Karpas-422 (cell line): ENCODE results near the gene EDARADD. TPM values are rescaled to one million over a fixed set of nuclear protein-coding genes. Genes with fewer than 3 reads are reported as not detected.
"Not testable (repeated sequence)": the region's sequence is repeated elsewhere in the genome, so short reads cannot be mapped to it uniquely, and the experiment has no call there.

ENCODE experiments used
- DNase-seq: peaks from one replicate; pipeline ENCODE4 v3.0.0-alpha.2; 2015
- H2AFZ ChIP-seq: fragments of 200-600 bp; sonication (generic); 2 replicates; pipeline ENCODE4 v1.6.1; 2014; ENCODE audit warnings: antibody characterized with exemption, low read length, mixed read lengths
- H3K27ac ChIP-seq: fragments of 200-600 bp; sonication (generic); 2 replicates; pipeline ENCODE4 v1.5.1; 2014; ENCODE audit warnings: mild to moderate bottlenecking, low read length, moderate library complexity
- H3K27me3 ChIP-seq: fragments of 200-600 bp; sonication (generic); 2 replicates; pipeline ENCODE4 v1.6.1; 2014; ENCODE audit warnings: low read length, mixed read lengths
- H3K36me3 ChIP-seq: fragments of 200-600 bp; sonication (generic); 2 replicates; pipeline ENCODE4 v1.6.1; 2014; ENCODE audit warnings: low read length, mixed read lengths; ENCODE audit not compliant: insufficient read depth
- H3K4me1 ChIP-seq: fragments of 200-600 bp; sonication (generic); 2 replicates; pipeline ENCODE4 v1.6.1; 2014; ENCODE audit warnings: mild to moderate bottlenecking, low read length, mixed read lengths
- H3K4me2 ChIP-seq: fragments of 200-600 bp; sonication (generic); 2 replicates; pipeline ENCODE4 v1.6.1; 2014; ENCODE audit warnings: low read length, low read depth, mild to moderate bottlenecking; ENCODE audit not compliant: poor library complexity, severe bottlenecking
- H3K4me3 ChIP-seq: fragments of 200-600 bp; sonication (generic); 2 replicates; pipeline ENCODE4 v1.5.1; 2014; ENCODE audit warnings: mild to moderate bottlenecking, antibody characterized with exemption, low read length, mixed read lengths
- H3K79me2 ChIP-seq: fragments of 200-600 bp; sonication (generic); 2 replicates; pipeline ENCODE4 v1.6.1; 2014; ENCODE audit warnings: mild to moderate bottlenecking, low read length, mixed read lengths
- H3K9ac ChIP-seq: fragments of 200-600 bp; sonication (generic); 2 replicates; pipeline ENCODE4 v1.6.0; 2014; ENCODE audit warnings: low read length
- H3K9me2 ChIP-seq: fragments of 200-600 bp; sonication (generic), shearing (Covaris generic); replicated peaks from 2 replicates; pipeline ENCODE4 v1.6.0; 2014; ENCODE audit warnings: mild to moderate bottlenecking, low read length, moderate library complexity; ENCODE audit not compliant: insufficient read depth
- H3K9me3 ChIP-seq: fragments of 300-700, 200-600 bp; sonication (generic); 2 replicates; pipeline ENCODE4 v1.6.1; 2014; ENCODE audit warnings: low read length, mixed read lengths
- H4K20me1 ChIP-seq: fragments of 200-600 bp; sonication (generic); 2 replicates; pipeline ENCODE4 v1.6.1; 2014; ENCODE audit warnings: mild to moderate bottlenecking, antibody characterized with exemption, low read length, low read depth; ENCODE audit not compliant: insufficient read depth
- total RNA-seq: library from RNA; depleted of rRNA; stranded (reverse); fragments of >200 nt; shearing (Covaris generic); gene quantifications from 2 replicates; pipeline ENCODE4 v1.2.3, GENCODE V29; 2014; ENCODE audit warnings: low replicate concordance

The EDARADD gene
- total RNA-seq, 1 experiment from 2014 or later: not detected

GRCh38 chr1:236502579-236502971 is 108.5 kb downstream of the EDARADD start:
- no peaks in the 10 kb centered on the region for H3K36me3 ChIP-seq
- no peak overlapping the region for H3K9ac ChIP-seq
- H4K20me1 ChIP-seq: no peaks in the 10 kb centered on the region
- no peak overlapping the region for H2AFZ ChIP-seq
- H3K27ac ChIP-seq: no peak overlapping the region
- H3K4me3 ChIP-seq: no peak overlapping the region
- no peaks in the 10 kb centered on the region for H3K9me2 ChIP-seq
- no peaks in the 10 kb centered on the region for H3K79me2 ChIP-seq
- H3K27me3 ChIP-seq: no peaks in the 10 kb centered on the region
- no peaks in the 10 kb centered on the region for H3K9me3 ChIP-seq
- no peak for DNase-seq
- no peaks in the 10 kb centered on the region for H3K4me1 ChIP-seq
- H3K4me2 ChIP-seq: no peak overlapping the region

GRCh38 chr1:236502972-236503639 is 109.0 kb downstream of the EDARADD start:
- H3K36me3 ChIP-seq: no peaks in the 10 kb centered on the region
- no peaks in the 10 kb centered on the region for H4K20me1 ChIP-seq
- H2AFZ ChIP-seq: no peak overlapping the region
- H3K9me2 ChIP-seq: no peaks in the 10 kb centered on the region
- no peak for DNase-seq
- no peak overlapping the region for H3K9ac ChIP-seq
- H3K79me2 ChIP-seq: no peaks in the 10 kb centered on the region
- H3K4me3 ChIP-seq: no peak overlapping the region
- H3K27me3 ChIP-seq: no peaks in the 10 kb centered on the region
- no peak overlapping the region for H3K4me2 ChIP-seq
- H3K9me3 ChIP-seq: no peaks in the 10 kb centered on the region
- no peak overlapping the region for H3K27ac ChIP-seq
- no peaks in the 10 kb centered on the region for H3K4me1 ChIP-seq

- not testable (repeated sequence) for DNase-seq, H3K79me2 ChIP-seq, H2AFZ ChIP-seq, H3K27ac ChIP-seq, H3K4me2 ChIP-seq, H3K4me3 ChIP-seq, H3K9me3 ChIP-seq, H3K36me3 ChIP-seq, H4K20me1 ChIP-seq, H3K9me2 ChIP-seq, H3K9ac ChIP-seq, H3K4me1 ChIP-seq, H3K27me3 ChIP-seq
Measured at GRCh38 chr1:236504338-236504737, 110.3 kb downstream of the EDARADD start.

- H3K9me2 ChIP-seq: no peaks in the 10 kb centered on the region
- no peak for DNase-seq
- H3K4me3 ChIP-seq: no peak overlapping the region
Measured at GRCh38 chr1:236507022-236507700, 113.1 kb downstream of the EDARADD start.

GRCh38 chr1:236508593-236509027 is 114.5 kb downstream of the EDARADD start:
- no peaks in the 10 kb centered on the region for H3K9me3 ChIP-seq
- H3K9me2 ChIP-seq: no peaks in the 10 kb centered on the region
- no peaks in the 10 kb centered on the region for H3K79me2 ChIP-seq
- no peak overlapping the region for H3K9ac ChIP-seq
- H4K20me1 ChIP-seq: no peaks in the 10 kb centered on the region
- no peak overlapping the region for H3K4me3 ChIP-seq
- no peak overlapping the region for H3K4me2 ChIP-seq
- H2AFZ ChIP-seq: no peak overlapping the region
- no peaks in the 10 kb centered on the region for H3K27me3 ChIP-seq
- no peak overlapping the region for H3K27ac ChIP-seq
- no peak for DNase-seq
- no peaks in the 10 kb centered on the region for H3K4me1 ChIP-seq
- no peaks in the 10 kb centered on the region for H3K36me3 ChIP-seq

More at GRCh38 chr1:236507022-236507700, 113.1 kb downstream of the EDARADD start:
- H2AFZ ChIP-seq: no peak overlapping the region
- H3K9me3 ChIP-seq: no peaks in the 10 kb centered on the region
- no peaks in the 10 kb centered on the region for H3K79me2 ChIP-seq
- no peaks in the 10 kb centered on the region for H3K4me1 ChIP-seq
- H3K27ac ChIP-seq: no peak overlapping the region
- no peaks in the 10 kb centered on the region for H3K27me3 ChIP-seq
- no peak overlapping the region for H3K9ac ChIP-seq
- H3K36me3 ChIP-seq: no peaks in the 10 kb centered on the region
- H4K20me1 ChIP-seq: no peaks in the 10 kb centered on the region
- H3K4me2 ChIP-seq: no peak overlapping the region

DNA sequence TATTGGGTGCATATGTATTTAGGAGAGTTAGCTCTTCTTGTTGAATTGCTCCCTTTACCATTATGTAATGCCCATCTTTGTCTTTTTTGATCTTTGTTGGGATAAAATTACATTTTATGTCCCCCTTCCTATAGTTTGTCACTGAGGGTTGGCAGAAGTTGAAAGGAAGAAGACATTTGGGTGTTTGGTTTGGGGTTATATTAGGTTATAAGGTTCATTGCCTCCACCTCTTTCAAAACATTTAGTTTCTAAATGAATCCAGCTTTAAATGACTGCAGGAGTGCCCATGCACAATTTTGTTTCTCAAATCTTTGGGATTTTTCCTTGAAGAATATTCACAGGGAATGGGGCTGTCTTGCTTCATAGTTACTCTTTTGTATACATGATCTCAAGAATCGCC is 115.1 kb downstream of the EDARADD start:
- Histone ChIP-seq H3K9me2 (no peaks in the 10 kb centered on the region), H3K9me3 (no peaks in the 10 kb centered on the region), H3K4me3 (no peak overlapping the region), H3K9ac (no peak overlapping the region), H3K27me3 (no peaks in the 10 kb centered on the region), H3K4me1 (no peaks in the 10 kb centered on the region), H4K20me1 (no peaks in the 10 kb centered on the region), H3K36me3 (no peaks in the 10 kb centered on the region), H3K79me2 (no peaks in the 10 kb centered on the region), H3K4me2 (no peak overlapping the region), H2AFZ (no peak overlapping the region), H3K27ac (no peak overlapping the region)
- no peak for DNase-seq

- H3K4me2 ChIP-seq: no peak overlapping the region
- H2AFZ ChIP-seq: no peak overlapping the region
- H3K4me1 ChIP-seq: no peaks in the 10 kb centered on the region
- DNase-seq: no peak
- no peaks in the 10 kb centered on the region for H4K20me1 ChIP-seq
- no peaks in the 10 kb centered on the region for H3K9me3 ChIP-seq
- H3K9ac ChIP-seq: no peak overlapping the region
- H3K9me2 ChIP-seq: no peaks in the 10 kb centered on the region
- no peak overlapping the region for H3K27ac ChIP-seq
- H3K27me3 ChIP-seq: no peaks in the 10 kb centered on the region
- no peaks in the 10 kb centered on the region for H3K36me3 ChIP-seq
- H3K4me3 ChIP-seq: no peak overlapping the region
- H3K79me2 ChIP-seq: no peaks in the 10 kb centered on the region
Measured at GRCh38 chr1:236509647-236510401, 115.7 kb downstream of the EDARADD start.

GRCh38 chr1:236511735-236512418 is 117.8 kb downstream of the EDARADD start:
- Histone ChIP-seq H3K4me3 (no peak overlapping the region), H2AFZ (no peak overlapping the region), H3K9me3 (no peaks in the 10 kb centered on the region), H3K4me2 (no peak overlapping the region), H3K9ac (no peak overlapping the region), H3K27me3 (no peaks in the 10 kb centered on the region), H3K27ac (no peak overlapping the region), H3K36me3 (no peaks in the 10 kb centered on the region), H4K20me1 (no peaks in the 10 kb centered on the region), H3K4me1 (no peaks in the 10 kb centered on the region), H3K79me2 (no peaks in the 10 kb centered on the region), H3K9me2 (no peaks in the 10 kb centered on the region)
- DNase-seq: no peak
